Hippocampal formation (tissue), 2 donors: Measurements from ENCODE around the gene ITK.

Experiments used
- DNase-seq, 2 donors: peaks; one replicate each; lab custom pipeline; 2025; lab: John Stamatoyannopoulos, UW

The ITK gene

DNA sequence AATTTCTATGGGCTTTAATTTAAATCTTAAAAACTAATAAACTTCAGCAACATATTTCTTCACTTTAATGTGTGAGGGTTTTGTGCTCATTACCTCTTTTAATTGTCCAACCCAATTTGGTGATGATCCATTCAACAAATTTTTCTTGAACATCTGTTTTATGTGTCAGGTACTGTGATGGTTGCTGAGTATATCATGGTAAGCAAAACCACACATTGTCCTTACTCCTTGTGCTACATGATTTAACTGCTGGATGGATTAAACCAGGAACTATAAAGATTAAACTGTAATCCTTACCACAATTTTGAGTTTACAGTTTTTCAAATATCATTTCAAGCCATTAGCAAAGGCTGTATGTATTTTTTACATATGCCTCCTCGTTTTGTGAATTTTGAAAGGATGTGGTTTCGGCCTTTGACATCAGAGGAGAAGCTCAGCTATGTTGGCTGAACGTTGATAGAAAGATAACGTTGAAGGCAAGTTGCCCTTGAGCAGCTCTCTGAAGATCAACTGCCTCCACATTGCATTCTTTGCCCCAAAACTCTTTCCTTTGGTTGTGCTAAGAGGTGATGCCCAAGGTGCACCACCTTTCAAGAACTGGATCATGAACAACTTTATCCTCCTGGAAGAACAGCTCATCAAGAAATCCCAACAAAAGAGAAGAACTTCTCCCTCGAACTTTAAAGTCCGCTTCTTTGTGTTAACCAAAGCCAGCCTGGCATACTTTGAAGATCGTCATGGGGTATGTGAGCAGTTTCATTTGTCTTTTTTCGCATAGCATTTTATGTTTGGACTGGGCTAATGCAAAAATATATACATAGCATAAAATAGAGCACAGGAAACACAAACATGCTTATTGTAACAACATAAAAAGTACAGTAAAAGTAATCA is at the start of gene ITK:
Gene ITK (plus strand): TSS at position 467 of the 891 bp plus-strand sequence. CDS start 138 bp downstream, at position 605.
- DNase-seq: no peak

DNA sequence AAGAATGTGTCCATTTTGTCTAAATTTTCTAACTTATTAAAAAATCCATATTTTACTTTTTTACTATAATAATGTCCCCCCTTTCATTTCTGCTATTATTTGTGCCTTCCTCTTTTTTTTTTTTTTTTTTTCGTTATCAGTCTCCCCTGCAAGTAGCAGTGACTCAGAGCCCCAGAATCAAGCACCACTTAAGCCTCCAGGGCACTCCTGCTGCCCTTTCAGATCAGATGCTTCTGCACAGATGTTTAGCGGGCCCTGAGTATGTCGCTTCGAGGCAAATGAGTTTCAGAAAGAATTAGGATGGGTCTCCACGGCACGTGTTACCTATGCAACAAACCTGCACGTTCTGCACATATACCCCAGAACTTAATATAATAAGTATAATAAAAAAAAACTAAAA is 49.7 kb upstream of the ITK start:
- no peak for DNase-seq

DNA sequence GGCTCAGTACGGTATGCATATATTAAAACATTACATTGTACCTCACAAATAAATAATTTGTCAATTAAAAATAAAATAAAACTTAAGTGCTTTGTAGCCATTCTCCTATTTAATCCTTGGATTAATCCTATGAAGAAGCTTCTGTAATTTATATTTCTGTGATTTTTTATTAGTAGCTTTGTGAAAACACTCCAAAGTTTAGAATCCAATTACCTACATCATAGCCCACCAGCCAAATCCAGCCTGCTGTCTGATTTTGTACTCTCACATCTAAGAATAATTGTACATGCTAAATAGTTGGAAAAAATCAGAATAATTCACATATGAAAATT is 48.4 kb upstream of the ITK start:
- no peak for DNase-seq

DNA sequence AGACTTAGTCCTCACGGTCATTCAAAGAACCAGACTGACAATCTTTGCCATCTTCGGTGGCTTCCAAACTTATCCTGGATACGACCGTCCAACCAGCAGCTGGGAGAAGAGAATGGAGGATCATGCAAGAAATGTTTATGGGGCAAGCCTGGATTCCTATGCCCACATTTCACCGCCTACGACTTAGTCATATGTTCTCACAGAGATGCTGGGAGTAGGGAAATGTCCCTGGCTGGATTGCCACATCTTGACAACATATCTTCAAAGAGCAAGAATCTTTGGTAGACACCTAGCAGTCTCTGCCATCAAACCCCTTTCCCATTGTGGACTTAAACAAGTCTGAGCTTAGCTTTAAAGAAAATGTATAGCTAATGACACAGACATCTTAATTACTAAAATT is 42.9 kb upstream of the ITK start:
- no peak for DNase-seq

- DNase-seq: peak; percentile 90 to 99
These were observed 38.1 kb upstream of the ITK start, which contains the start of gene MED7 for GRCh38 chr5:157142317-157143126. MED7 (minus strand) TSS chr5:157142865; CDS start chr5:157139431, 3,434 bp downstream.

- DNase-seq: peak in 1 of 2 donors; percentile 46
These were observed 37.3 kb upstream of the ITK start for GRCh38 chr5:157143127-157143971.

DNA sequence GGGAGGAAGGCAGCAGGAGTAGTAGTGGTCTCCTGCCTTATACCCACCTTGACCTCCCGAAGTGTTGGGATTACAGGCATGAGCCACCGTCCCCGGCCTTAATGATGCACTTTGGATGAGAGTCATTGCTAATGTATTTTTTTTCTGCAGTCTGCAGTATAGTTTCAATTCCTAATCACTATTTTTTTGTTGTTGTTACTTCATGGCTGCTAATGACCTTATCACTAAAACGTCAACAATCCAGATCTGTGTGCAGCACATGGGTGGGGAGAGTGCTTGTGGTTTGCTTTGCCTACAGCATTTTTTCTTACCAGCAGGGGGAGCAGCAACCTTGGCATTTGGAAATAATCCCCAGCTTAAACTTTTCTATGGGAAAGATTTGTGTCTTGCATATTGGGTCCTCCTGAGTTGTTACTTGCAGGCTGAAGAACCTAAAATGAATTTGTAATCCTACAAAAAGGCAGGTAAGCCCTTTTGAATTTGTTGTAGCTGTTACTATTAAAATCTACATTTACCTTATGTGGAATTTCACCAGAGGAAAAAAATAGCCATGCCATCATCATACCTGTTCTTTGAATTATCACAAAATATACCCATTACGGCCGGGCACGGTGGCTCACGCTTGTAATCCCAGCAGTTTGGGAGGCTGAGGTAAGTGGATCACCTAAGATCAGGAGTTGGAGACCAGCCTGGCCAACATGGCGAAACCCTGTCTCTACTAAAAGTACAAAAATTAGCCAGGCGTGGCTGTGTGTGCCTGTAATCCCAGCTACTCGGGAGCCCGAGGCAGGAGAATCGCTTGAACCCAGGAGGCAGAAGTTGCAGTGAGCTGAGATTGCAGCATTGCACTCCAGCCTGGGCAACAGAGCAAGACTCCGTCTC is 31.7 kb upstream of the ITK start:
- peak; percentile 36 to 41 for DNase-seq

- DNase-seq: no peak
These were observed 29.6 kb upstream of the ITK start for GRCh38 chr5:157150995-157151394.

DNA sequence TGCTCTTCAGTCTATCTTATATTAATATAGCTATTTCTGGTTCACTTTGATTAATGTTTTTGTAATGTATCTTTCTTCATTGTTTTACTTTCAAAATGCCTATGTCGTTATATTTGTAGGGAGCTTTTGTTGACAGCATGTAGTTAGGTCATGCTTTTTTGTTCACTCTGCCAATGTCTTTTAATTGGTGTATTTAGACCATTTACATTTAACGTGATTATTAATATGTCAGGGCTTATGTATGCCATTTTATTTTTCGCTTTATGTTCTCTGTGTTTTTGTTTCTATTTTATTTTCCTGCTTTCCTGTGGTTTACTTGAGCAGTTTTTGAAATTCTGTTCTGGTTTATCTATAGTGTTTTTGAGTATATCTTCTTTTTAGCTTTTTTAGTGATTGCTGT is 25.3 kb upstream of the ITK start:
- no peak for DNase-seq

- DNase-seq: no peak
These were observed 23.2 kb upstream of the ITK start for GRCh38 chr5:157157293-157157891.

GRCh38 chr5:157159209-157159751 is 21.4 kb upstream of the ITK start:
- DNase-seq: no peak

DNA sequence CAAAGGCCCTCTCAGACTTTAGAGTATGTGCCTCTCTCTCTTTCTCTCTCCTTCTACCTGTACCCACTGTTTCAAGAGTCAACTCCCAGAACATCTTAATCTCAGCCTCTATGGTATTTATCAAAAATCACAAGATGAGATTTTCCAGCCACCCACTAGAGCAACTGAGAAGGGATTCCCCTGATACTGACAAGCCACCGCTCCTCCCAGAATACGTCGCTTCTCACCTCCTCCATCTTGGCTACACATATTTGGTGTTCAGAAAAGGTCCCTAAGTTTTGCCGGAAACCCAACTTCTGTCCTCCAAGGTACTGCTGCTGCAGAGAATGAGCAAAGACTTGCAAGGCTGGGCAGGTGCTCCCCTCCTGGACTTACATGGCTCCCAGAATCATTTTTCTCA is 20.6 kb upstream of the ITK start:
- no peak for DNase-seq

- DNase-seq: no peak
These were observed 18.6 kb upstream of the ITK start for GRCh38 chr5:157161996-157162395.

GRCh38 chr5:157162919-157163510 is 17.6 kb upstream of the ITK start:
- no peak for DNase-seq

DNA sequence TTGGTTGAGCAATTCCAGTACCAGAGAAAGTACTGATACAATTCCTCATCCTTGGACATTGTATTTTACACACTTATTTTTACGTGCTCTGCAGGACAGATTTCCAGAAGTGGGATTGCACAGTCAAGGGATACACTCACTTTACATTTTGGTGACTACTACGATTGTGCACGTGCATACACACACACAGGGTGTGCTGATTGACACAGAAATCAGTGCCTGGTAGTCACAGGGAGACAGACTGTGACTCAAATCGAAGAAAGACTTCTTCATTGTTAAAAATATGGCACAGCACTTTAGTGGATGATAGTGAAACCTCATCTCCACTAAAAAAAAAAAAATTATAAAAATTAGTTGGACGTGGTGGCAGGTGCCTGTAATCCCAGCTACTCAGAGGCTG is 16.1 kb upstream of the ITK start:
- no peak for DNase-seq

DNA sequence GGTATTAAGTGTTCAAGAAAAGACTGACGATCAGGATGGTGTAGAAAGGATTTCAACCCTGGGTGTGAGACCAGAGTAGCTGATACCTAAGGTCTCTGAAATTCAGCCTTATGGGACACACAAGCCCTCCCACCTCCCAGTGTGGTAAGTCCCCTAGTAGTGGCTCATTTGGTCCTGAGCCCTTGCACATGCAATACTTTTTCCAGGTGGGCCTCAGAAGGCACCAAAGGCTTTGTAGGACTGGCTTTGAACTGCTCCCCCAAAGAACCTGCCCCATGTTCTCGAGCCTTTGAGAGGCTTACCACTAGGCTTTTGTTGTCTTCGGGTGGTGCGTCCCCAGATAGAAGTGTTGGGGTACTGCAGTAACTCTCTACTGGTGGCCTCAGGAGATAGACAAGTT is 15.4 kb upstream of the ITK start:
- DNase-seq: no peak

GRCh38 chr5:157165668-157166067 is 15.0 kb upstream of the ITK start:
- no peak for DNase-seq

- no peak for DNase-seq
These were observed 14.1 kb upstream of the ITK start, which contains the start of gene GARIN3 for GRCh38 chr5:157166214-157167213. GARIN3 (minus strand) TSS chr5:157166264; CDS start chr5:157166168, 96 bp downstream.

- DNase-seq: no peak
These were observed 13.4 kb upstream of the ITK start for GRCh38 chr5:157167214-157167621.
